GM12892 (cell line): Measurements from ENCODE around the gene PRRG4.

Experiments used
- DNase-seq: peaks from one replicate; pipeline ENCODE4 v3.0.0; 2011; ENCODE audit not compliant: insufficient read length
- FAIRE-seq: peaks from 2 replicates; lab custom pipeline; 2011; peaks lifted over from hg19 to GRCh38; lab: Jason Lieb, UNC
- POLR2A ChIP-seq: IDR thresholded peaks from 2 replicates; pipeline ENCODE4 v1.6.1; 2011; ENCODE audit warnings: low read depth, low read length, control low read depth
- POLR2AphosphoS5 ChIP-seq: IDR thresholded peaks from 2 replicates; pipeline ENCODE4 v1.6.1; 2011; ENCODE audit warnings: low read depth, low read length, control low read depth
- TAF1 ChIP-seq: IDR thresholded peaks from 2 replicates; pipeline ENCODE4 v1.6.1; 2011; ENCODE audit warnings: low read depth, mild to moderate bottlenecking, control low read depth, low read length, borderline replicate concordance

The PRRG4 gene

GRCh38 chr11:32902089-32902665 lies 72.5 kb downstream of the PRRG4 start:
- DNase-seq = no peak
- TF ChIP-seq TAF1 (no peak), POLR2A (no peak), POLR2AphosphoS5 (no peak)
- no peak for FAIRE-seq

- TF ChIP-seq TAF1 = no peak
- TF ChIP-seq POLR2AphosphoS5 = no peak
- no peak for TF ChIP-seq POLR2A
- peak; percentile 58 for FAIRE-seq
- DNase-seq = no peak
Observed at GRCh38 chr11:32905028-32905667, 75.4 kb downstream of the PRRG4 start.
